Ovary (tissue), 9 donors: Measurements from ENCODE around the gene TMEM258. TPM values are rescaled to one million over a fixed set of nuclear protein-coding genes. Genes with fewer than 3 reads are reported as not detected.
A peak's percentile ranks its signal among the peaks of the same experiment; 100 is the strongest.

ENCODE experiments used
- DNase-seq, 5 donors: peaks; one replicate each; pipeline ENCODE4 v3.0.0-alpha.2; 2019 to 2020
- H3K27ac ChIP-seq, 2 donors: fragments of 200-600 bp; one replicate each; pipeline versions ENCODE4 v1.5.1 to v1.8.0; 2019 to 2022
- H3K27me3 ChIP-seq: fragments of 200-600 bp; one replicate; pipeline ENCODE4 v1.8.0; 2022
- H3K36me3 ChIP-seq: fragments of 200-600 bp; sonication (generic); one replicate; pipeline ENCODE4 v1.5.1; 2019
- H3K4me1 ChIP-seq: one replicate; pipeline ENCODE4 v1.8.1; 2013; ENCODE audit warnings: mild to moderate bottlenecking, moderate library complexity; ENCODE audit not compliant: insufficient read depth
- H3K4me3 ChIP-seq: fragments of 200-600 bp; sonication (generic); one replicate; pipeline ENCODE4 v1.5.1; 2017
- H3K9me3 ChIP-seq, 2 donors: fragments of 200-600 bp in 1 of 2; sonication (generic) in 1 of 2; one replicate each; pipeline versions ENCODE4 v1.5.1 to v1.8.1; 2013 to 2019; ENCODE audit warnings: mild to moderate bottlenecking in 1 of 2, moderate library complexity in 1 of 2
- EP300 ChIP-seq: sonication (generic); formaldehyde crosslinking; IDR thresholded peaks from one replicate; pipeline ENCODE4 v1.6.1; 2017; ENCODE audit warnings: antibody characterized with exemption
- POLR2A ChIP-seq: fragments of 450-650 bp; IDR thresholded peaks from one replicate; pipeline ENCODE4 v1.6.1; 2017; ENCODE audit warnings: antibody characterized with exemption, mild to moderate bottlenecking, moderate library complexity
- WGBS, 3 donors: extraction: QIAGEN DNeasy Blood & Tissue Kit in 1 of 3; methylation state at CpG; one replicate each; pipeline versions ENCODE4 v1.1.5 to v1.1.7; 2013 to 2017; 5-methylcytosine and 5-hydroxymethylcytosine counted together
- intact Hi-C, 4 donors: fragments of 100-400 bp; cut with DNase I; formaldehyde crosslinking; loops; one replicate each; pipeline versions ENCODE4 v1.11.0 to v1.15.1; 2022 to 2023
- polyA plus RNA-seq, 2 donors: library from polyadenylated mRNA; stranded (reverse); fragments of 200-250 nt in 1 of 2; fragments of 350-450 nt in 1 of 2; fragmentation: Illumina TruSeq in 1 of 2; extraction: RNeasy Lipid Tissue Mini Kit (QIAGEN cat#74804) in 1 of 2; gene quantifications; one replicate each; pipeline ENCODE4 v1.2.3, GENCODE V29; 2013 to 2014
- total RNA-seq, 7 donors: library from RNA; depleted of rRNA in 2 of 7; stranded (reverse); fragments of >200 nt in 2 of 7; fragmentation: NEBNext Ultra II Directional in 3 of 7; extraction: Animal tissue kit (Norgen Biotek cat#: 25700) in 3 of 7; gene quantifications; one replicate each; pipeline versions ENCODE4 v1.1.0 to v1.2.4, GENCODE V29; 2016 to 2023
- TF ChIP-seq, protein P1 (sequence below), 3 donors: fragments of 450-650 bp in 2 of 3; fragments of 200-600 bp in 1 of 3; IDR thresholded peaks; one replicate each; pipeline versions ENCODE4 v1.5.1 to v1.8.0; 2016 to 2022; ENCODE audit warnings: antibody characterized with exemption in 3 of 3, mild to moderate bottlenecking in 1 of 3
- donor health status: DM: no; HTN: no; CAD: no; lungs with moderate emphysema.
- donor health status: DM: no; HTN: no; CAD: no.
- donor health status: Bipolar disorder and iron deficiency.
- donor health status: DM: yes; HTN: yes; CAD: no.
- donor health status: DM: no; HTN: no; CAD: no.
- donor health status: DM: yes; HTN: yes; CAD: no.

TMEM258 gene
- total and polyA plus RNA-seq, 9 donors, result 32.2 to 192 (median 119) TPM

DNA sequence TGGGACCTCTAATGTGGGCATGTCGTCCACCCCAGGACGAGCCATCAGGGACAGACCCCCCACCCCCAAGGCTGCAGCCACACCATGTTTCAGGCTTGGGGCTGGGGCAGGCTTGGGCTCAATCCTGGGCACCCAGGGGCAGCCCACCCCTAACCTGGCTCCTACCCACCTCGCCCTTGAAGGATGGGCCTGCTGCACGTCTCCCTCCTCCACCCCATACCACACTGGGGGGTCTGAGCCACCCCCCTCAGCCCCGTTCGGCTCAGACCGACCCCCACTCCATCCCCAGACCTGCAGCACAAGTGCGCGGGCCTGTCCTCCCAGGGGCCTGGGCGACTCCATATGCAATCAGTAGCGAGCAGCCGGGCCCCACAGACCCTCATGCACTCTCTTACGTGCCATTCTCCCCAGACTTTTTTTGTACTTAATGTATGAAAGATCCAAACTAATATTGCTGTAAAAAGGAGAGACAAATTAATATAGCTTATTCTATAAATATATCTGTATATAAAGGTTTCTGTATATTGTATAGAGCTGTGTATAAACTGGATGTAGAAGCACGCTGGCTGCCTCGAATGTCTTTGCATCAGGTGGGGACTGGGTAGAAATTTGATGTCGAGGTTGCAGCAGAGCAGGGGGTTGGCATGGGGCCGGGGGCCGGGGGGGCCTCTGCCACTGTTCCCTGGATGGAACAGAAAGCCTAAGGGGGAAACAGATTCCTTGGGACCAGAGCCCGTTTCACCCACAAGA, 45.8 kb downstream of the TMEM258 start:
- no peaks in the 10 kb centered on the region for H3K36me3 ChIP-seq
- TF ChIP-seq POLR2A (no peak), EP300 (no peak)
- H3K27me3 ChIP-seq, result no peaks in the 10 kb centered on the region
- 74 to 80% (median 79%) methylated on average over 19 of the region's 19 CpGs for WGBS, 3 donors
- H3K27ac ChIP-seq, result no peak overlapping the region
- no peaks in the 10 kb centered on the region for H3K9me3 ChIP-seq
- no peak for DNase-seq
- intact Hi-C loops, result no loop called here
- no peak overlapping the region for H3K4me3 ChIP-seq
- peaks cover 9% of the 10 kb centered on the region for H3K4me1 ChIP-seq

DNA sequence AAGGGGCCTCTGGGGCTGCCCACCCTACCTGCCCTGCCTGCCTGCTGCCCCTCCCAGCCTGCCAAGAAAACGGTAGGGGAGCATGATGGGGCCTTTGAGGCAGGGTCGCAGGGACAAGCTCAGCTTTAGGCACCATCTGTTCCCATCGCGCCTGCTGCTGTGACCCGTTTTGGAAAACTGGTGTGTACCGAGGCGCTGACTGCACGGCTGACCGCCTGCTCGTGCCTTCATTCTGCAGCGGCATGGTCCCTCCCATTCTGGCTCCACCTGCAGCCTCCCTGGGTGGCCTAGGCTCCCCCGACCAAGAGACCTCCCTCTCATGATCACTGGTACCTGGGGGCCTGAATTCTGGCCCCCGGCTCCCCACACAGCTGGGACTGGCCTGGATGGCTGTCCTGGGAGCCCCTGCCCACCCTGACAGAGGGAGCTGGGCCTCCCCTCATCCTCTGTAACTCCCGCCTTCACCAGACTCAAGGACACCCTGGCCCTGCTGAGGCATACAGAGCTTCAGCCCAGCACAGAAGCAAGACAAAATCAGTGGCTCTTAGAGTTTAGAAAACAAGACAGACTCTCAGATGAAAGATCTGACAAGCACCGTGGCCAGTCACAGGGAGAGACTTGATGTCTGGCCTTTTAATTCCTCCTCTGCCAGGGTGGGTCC, 46.5 kb downstream of the TMEM258 start:
- peak in 1 of 5 donors; percentile 49 for DNase-seq
- intact Hi-C loops, result no loop called here
- 11 to 19% (median 13%) methylated on average over 13 to 15 of the region's 15 CpGs for WGBS, 3 donors
- TF ChIP-seq EP300 (no peak), POLR2A (no peak)
- TF ChIP-seq, protein P1, sequence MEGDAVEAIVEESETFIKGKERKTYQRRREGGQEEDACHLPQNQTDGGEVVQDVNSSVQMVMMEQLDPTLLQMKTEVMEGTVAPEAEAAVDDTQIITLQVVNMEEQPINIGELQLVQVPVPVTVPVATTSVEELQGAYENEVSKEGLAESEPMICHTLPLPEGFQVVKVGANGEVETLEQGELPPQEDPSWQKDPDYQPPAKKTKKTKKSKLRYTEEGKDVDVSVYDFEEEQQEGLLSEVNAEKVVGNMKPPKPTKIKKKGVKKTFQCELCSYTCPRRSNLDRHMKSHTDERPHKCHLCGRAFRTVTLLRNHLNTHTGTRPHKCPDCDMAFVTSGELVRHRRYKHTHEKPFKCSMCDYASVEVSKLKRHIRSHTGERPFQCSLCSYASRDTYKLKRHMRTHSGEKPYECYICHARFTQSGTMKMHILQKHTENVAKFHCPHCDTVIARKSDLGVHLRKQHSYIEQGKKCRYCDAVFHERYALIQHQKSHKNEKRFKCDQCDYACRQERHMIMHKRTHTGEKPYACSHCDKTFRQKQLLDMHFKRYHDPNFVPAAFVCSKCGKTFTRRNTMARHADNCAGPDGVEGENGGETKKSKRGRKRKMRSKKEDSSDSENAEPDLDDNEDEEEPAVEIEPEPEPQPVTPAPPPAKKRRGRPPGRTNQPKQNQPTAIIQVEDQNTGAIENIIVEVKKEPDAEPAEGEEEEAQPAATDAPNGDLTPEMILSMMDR (IDR thresholded peaks at IDR 0.05), result no peak
- H3K27ac ChIP-seq, result no peak overlapping the region
- no peaks in the 10 kb centered on the region for H3K36me3 ChIP-seq
- peaks cover 7% of the 10 kb centered on the region for H3K4me1 ChIP-seq
- H3K9me3 ChIP-seq, result no peaks in the 10 kb centered on the region
- no peak overlapping the region for H3K4me3 ChIP-seq
- H3K27me3 ChIP-seq, result no peaks in the 10 kb centered on the region

DNA sequence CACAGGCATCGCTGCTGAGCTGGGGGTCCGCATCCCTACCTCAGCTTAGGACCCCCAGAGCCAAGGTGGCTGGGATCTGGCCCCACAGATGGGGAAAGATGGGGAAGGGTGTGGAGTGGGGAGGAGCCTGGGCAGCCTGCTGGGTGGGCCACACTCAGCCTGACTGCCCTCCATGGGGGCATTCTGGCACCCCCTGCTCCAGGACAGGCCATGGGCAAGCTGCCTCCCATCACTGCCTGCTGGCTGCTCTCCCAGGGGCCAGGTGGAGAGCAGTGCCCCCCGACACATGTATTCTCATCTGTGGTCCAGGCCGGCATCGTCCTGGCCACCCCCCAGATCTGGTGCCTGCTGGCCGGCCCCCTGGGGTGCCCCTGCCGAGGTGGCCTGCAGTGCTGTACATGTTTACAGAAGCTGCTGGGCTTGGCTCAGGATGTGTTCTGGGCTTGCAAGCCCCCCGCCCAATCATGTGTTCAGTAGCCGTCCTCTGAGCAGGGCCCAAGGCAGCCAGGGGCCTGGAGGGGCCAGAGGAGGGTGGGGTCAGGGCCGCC, 47.7 kb downstream of the TMEM258 start:
- no peaks in the 10 kb centered on the region for H3K36me3 ChIP-seq
- no peaks in the 10 kb centered on the region for H3K9me3 ChIP-seq
- 86 to 92% (median 87%) methylated on average over 8 to 10 of the region's 10 CpGs for WGBS, 3 donors
- DNase-seq, result no peak
- no peak overlapping the region for H3K4me3 ChIP-seq
- no peak overlapping the region for H3K27ac ChIP-seq
- TF ChIP-seq, protein P1 (IDR thresholded peaks at IDR 0.05), result no peak
- TF ChIP-seq EP300 (no peak), POLR2A (no peak)
- H3K27me3 ChIP-seq, result no peaks in the 10 kb centered on the region
- intact Hi-C loops, result no loop called here
- H3K4me1 ChIP-seq, result peaks cover 7% of the 10 kb centered on the region

DNA sequence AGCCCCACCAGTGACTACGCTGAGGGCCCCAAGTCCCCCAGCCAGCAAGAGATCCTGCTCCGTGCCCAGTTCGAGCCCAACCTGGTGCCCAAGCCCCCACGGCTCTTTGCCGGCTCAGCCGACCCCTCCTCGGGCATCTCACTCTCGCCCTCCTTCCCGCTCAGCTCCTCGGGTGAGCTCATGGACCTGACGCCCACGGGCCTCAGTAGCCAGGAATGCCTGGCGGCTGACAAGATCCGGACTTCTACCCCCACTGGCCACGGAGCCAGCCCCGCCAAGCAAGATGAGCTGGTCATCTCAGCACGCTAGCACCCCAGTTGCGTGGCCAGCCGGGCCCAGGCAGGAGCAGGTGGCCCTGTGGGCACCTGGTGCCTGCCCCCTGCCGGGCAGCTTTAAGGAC, 48.2 kb downstream of the TMEM258 start:
- TF ChIP-seq POLR2A (no peak), EP300 (no peak)
- TF ChIP-seq, protein P1 (IDR thresholded peaks at IDR 0.05), result no peak
- Histone ChIP-seq H3K27me3 (no peaks in the 10 kb centered on the region), H3K9me3 (no peaks in the 10 kb centered on the region), H3K36me3 (no peaks in the 10 kb centered on the region), H3K4me1 (peaks cover 5% of the 10 kb centered on the region), H3K4me3 (no peak overlapping the region), H3K27ac (no peak overlapping the region)
- intact Hi-C loops, result no loop called here
- WGBS, 3 donors, result 86 to 91% (median 87%) methylated on average over 20 of the region's 20 CpGs
- DNase-seq, result no peak
